Measurements from ENCODE around the gene ZDHHC17. TPM values are rescaled to one million over a fixed set of nuclear protein-coding genes. Genes with fewer than 3 reads are reported as not detected.

The ZDHHC17 gene
- total RNA-seq, 1 experiment from 2014 or later: 35.3 TPM

GRCh38 chr12:76871082-76871481, 107.2 kb downstream of the ZDHHC17 start:
- no peak for ATAC-seq
- BruUV-seq (replicated peaks): no TSS peak
- CTCF ChIA-PET: no interaction called here

GRCh38 chr12:76871742-76872141, 107.8 kb downstream of the ZDHHC17 start:
- H3K4me3 ChIP-seq (ENCODE audit: low read length): no peak overlapping the region
- no peak overlapping the region for H2AFZ ChIP-seq (ENCODE audit: low read length)
- H3F3A ChIP-seq (ENCODE audit: low read length, unreplicated experiment): no peaks in the 10 kb centered on the region
- no peaks in the 10 kb centered on the region for H3K9me3 ChIP-seq (ENCODE audit: low read length)
- intact Hi-C loops (cut with micrococcal nuclease): no loop called here
- no peak overlapping the region for H3K27ac ChIP-seq (ENCODE audit: low read length)
- ChIA-PET POLR2A (ENCODE audit: unreplicated experiment) (no interaction called here), CTCF (no interaction called here)
- H3K4me2 ChIP-seq (ENCODE audit: low read length): no peak overlapping the region
- H3K27me3 ChIP-seq (ENCODE audit: low read length): no peaks in the 10 kb centered on the region
- peaks cover 3% of the 10 kb centered on the region; the same call in 1 of the 2 replicates for H3K79me2 ChIP-seq (ENCODE audit: low read length)
- H3K9me2 ChIP-seq (replicated peaks; ENCODE audit: low read length): no peaks in the 10 kb centered on the region
- no peak for ATAC-seq
- H3K9ac ChIP-seq (ENCODE audit: low read length): no peak overlapping the region
- no TSS peak for BruUV-seq (replicated peaks)
- H3K4me1 ChIP-seq (ENCODE audit: insufficient read depth, low read length): peaks cover 1% of the 10 kb centered on the region
- no peak for DNase-seq
- TF ChIP-seq EZH2phosphoT487 (IDR thresholded peaks at IDR 0.05; ENCODE audit: borderline replicate concordance, low read length): no peak
- TF ChIP-seq EZH2 (IDR thresholded peaks at IDR 0.05; ENCODE audit: low read length, unreplicated experiment): no peak
- TF ChIP-seq CTCF (conservative IDR thresholded peaks at IDR 0.05; ENCODE audit: low read depth, low read length): no peak
- H4K20me1 ChIP-seq (ENCODE audit: low read length): no peaks in the 10 kb centered on the region
- no peaks in the 10 kb centered on the region for H3K36me3 ChIP-seq (ENCODE audit: low read depth, low read length)

More at GRCh38 chr12:76871082-76871481, 107.2 kb downstream of the ZDHHC17 start:
- POLR2A ChIA-PET (ENCODE audit: unreplicated experiment): interaction anchor here (0.7 kb wide), 1 partner anchor 15 kb away, joined by 4 read pairs; no protein-coding TSS in a partner anchor
- H3K9me2 ChIP-seq (replicated peaks; ENCODE audit: low read length): no peaks in the 10 kb centered on the region
- TF ChIP-seq CTCF (conservative IDR thresholded peaks at IDR 0.05; ENCODE audit: low read depth, low read length): no peak
- TF ChIP-seq EZH2 (IDR thresholded peaks at IDR 0.05; ENCODE audit: low read length, unreplicated experiment): no peak
- no peak for TF ChIP-seq EZH2phosphoT487 (IDR thresholded peaks at IDR 0.05; ENCODE audit: borderline replicate concordance, low read length)
- no peak overlapping the region for H3K27ac ChIP-seq (ENCODE audit: low read length)
- H2AFZ ChIP-seq (ENCODE audit: low read length): no peak overlapping the region
- H3K9ac ChIP-seq (ENCODE audit: low read length): no peak overlapping the region
- no peak overlapping the region for H3K4me2 ChIP-seq (ENCODE audit: low read length)
- no peaks in the 10 kb centered on the region for H3K4me1 ChIP-seq (ENCODE audit: insufficient read depth, low read length)
- H3K4me3 ChIP-seq (ENCODE audit: low read length): no peak overlapping the region
- no peaks in the 10 kb centered on the region for H3K27me3 ChIP-seq (ENCODE audit: low read length)
- H3K36me3 ChIP-seq (ENCODE audit: low read depth, low read length): no peaks in the 10 kb centered on the region
- no peaks in the 10 kb centered on the region for H3K79me2 ChIP-seq (ENCODE audit: low read length)
- H3K9me3 ChIP-seq (ENCODE audit: low read length): no peaks in the 10 kb centered on the region
- intact Hi-C loops (cut with micrococcal nuclease): no loop called here
- no peak for DNase-seq
- H4K20me1 ChIP-seq (ENCODE audit: low read length): no peaks in the 10 kb centered on the region
- H3F3A ChIP-seq (ENCODE audit: low read length, unreplicated experiment): no peaks in the 10 kb centered on the region

DNA sequence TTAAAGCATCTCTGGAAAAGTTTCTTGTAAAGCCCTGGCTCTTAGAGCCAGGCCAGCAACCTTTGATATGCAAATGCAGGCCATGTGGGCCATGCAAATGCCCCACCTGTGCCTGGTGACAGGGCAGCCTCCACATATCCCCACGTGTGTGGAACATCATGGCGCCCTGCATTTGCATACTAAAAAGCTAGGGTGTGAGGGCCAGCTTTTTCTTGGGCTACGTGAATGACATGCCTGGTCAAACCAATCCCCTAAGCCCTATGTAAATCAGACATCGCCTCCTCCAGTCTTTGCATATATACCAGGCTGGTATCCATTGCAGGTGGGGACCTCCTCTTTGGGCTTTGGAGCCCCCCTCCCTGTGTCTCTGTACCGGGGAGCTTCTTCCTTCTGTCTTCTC, 108.5 kb downstream of the ZDHHC17 start:
- Histone ChIP-seq H4K20me1 (ENCODE audit: low read length) (no peaks in the 10 kb centered on the region), H3K27ac (ENCODE audit: low read length) (no peak overlapping the region), H3K36me3 (ENCODE audit: low read depth, low read length) (no peaks in the 10 kb centered on the region), H3K4me1 (ENCODE audit: insufficient read depth, low read length) (peaks cover 8% of the 10 kb centered on the region), H3K9me3 (ENCODE audit: low read length) (no peaks in the 10 kb centered on the region), H3K4me2 (ENCODE audit: low read length) (no peak overlapping the region), H2AFZ (ENCODE audit: low read length) (no peak overlapping the region), H3K9ac (ENCODE audit: low read length) (no peak overlapping the region), H3K27me3 (ENCODE audit: low read length) (no peaks in the 10 kb centered on the region), H3F3A (ENCODE audit: low read length, unreplicated experiment) (no peaks in the 10 kb centered on the region), H3K9me2 (replicated peaks; ENCODE audit: low read length) (no peaks in the 10 kb centered on the region), H3K79me2 (ENCODE audit: low read length) (peaks cover 9% of the 10 kb centered on the region; the same call in 1 of the 2 replicates), H3K4me3 (ENCODE audit: low read length) (no peak overlapping the region)
- CTCF ChIA-PET: no interaction called here
- ATAC-seq (no peak), DNase-seq (no peak)
- POLR2A ChIA-PET (ENCODE audit: unreplicated experiment): no interaction called here
- no peak for TF ChIP-seq CTCF (conservative IDR thresholded peaks at IDR 0.05; ENCODE audit: low read depth, low read length)
- TF ChIP-seq EZH2 (IDR thresholded peaks at IDR 0.05; ENCODE audit: low read length, unreplicated experiment): no peak
- TF ChIP-seq EZH2phosphoT487 (IDR thresholded peaks at IDR 0.05; ENCODE audit: borderline replicate concordance, low read length): no peak
- intact Hi-C loops (cut with micrococcal nuclease): no loop called here
- no TSS peak for BruUV-seq (replicated peaks)

All from PC-3 (cell line).